PC-3 (cell line): ENCODE measurements around the gene PLXNA1.

Experiments
- CTCF ChIP-seq: fragments of 300-600 bp; sonication (generic); conservative IDR thresholded peaks from 2 replicates; pipeline ENCODE4 v1.5.1; 2017; ENCODE audit warnings: antibody characterized with exemption, low read depth, mild to moderate bottlenecking, low read length
- EZH2 ChIP-seq: fragments of 300-600 bp; sonication (generic); IDR thresholded peaks from one replicate; pipeline ENCODE4 v1.6.1; 2017; ENCODE audit warnings: antibody characterized with exemption, mild to moderate bottlenecking, low read length; ENCODE audit not compliant: unreplicated experiment
- EZH2phosphoT487 ChIP-seq: fragments of 300-600 bp; sonication (generic); IDR thresholded peaks from 2 replicates; pipeline ENCODE4 v1.6.1; 2018; ENCODE audit warnings: mild to moderate bottlenecking, antibody characterized with exemption, low read length, borderline replicate concordance

DNA sequence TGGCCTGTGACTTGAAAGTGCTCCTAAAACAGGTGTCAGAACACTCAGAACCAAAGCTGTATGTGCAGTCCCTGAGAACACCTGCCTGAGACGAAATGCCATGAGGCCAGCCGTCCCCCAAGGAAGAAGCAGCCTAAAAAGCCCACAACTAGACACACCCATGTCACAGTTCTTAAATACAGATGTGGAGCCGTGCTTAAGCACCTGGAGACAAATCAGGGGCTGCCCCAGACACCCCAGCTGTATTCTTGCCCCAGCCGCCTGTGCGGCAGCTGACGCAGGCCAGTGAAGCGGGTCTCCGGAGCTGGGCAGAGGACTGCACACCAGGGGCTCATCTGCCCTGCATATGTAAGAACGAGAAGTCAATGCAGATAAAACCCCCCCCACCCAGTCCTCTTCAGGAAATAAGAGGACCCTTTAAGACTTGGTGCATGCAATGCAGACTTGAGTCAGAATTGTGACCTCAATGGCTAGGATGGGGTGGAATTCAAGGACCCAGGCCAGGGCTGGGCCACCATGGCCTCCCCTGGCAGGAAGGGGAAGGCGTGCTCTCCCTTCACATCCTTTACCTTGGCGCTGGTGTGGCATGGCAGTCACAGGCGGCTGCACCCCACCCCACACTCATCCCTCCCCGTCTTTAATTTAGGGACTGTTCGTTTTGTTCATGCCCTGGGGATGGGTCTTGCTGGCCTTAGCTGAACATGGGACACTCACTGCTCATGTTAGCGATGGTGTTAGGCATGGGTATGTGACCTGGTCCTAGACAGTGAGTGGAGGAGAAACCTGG, 27.7 kb upstream of the PLXNA1 start:
- no peak for TF ChIP-seq CTCF
- no peak for TF ChIP-seq EZH2
- no peak for TF ChIP-seq EZH2phosphoT487
